GM19193 (cell line): Measurements from ENCODE around the gene C8B.

Experiments
- POLR2A ChIP-seq: IDR thresholded peaks from 4 replicates; pipeline ENCODE4 v1.6.1; 2011; ENCODE audit not compliant: insufficient read depth, insufficient read length; ENCODE audit errors: extremely low read depth

Gene C8B

GRCh38 chr1:56927171-56927570, 38.6 kb downstream of the C8B start:
- TF ChIP-seq POLR2A, result no peak

- no peak for TF ChIP-seq POLR2A
Observed at GRCh38 chr1:56925193-56925592, 40.6 kb downstream of the C8B start.

- TF ChIP-seq POLR2A, result no peak
Observed at GRCh38 chr1:56924116-56924515, 41.7 kb downstream of the C8B start.

DNA sequence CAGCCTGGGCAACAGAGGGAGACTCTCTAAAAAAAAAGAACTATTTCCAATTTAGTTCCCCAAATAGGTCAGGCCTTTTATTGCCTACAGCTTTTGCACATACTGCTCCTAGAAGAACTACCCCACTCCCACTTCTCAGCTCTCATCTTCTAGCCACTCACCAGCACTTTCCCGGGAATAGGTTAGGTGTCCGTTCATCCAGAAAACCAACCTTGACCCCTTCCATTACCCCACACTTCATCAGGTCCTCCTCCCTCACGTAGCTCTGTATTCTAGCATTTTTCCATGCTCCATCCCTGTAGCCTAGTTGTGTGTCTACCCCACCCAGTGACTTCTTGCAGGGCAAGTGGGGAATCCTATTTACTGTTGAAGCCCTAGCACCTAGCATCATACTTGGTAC, 42.6 kb downstream of the C8B start:
- TF ChIP-seq POLR2A, result no peak

DNA sequence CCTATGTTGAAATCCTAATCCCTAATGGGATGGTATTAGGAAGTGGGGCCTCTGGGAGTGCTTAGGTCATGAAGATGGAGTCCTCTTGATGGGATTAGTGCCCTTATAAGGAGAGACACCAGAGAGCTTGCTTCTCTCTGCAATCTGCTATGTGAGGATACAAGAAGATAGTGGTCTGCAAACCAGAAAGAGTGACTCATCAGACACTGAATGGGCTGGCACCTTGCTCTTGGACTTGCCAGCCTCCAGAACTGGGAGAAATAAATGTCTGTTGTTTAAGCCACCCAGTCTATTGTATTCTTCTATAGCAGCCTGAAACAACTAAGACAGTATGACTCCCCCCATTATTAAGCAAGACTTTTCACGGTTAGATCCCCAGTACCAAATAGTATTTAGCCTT, 43.3 kb downstream of the C8B start:
- TF ChIP-seq POLR2A, result no peak

DNA sequence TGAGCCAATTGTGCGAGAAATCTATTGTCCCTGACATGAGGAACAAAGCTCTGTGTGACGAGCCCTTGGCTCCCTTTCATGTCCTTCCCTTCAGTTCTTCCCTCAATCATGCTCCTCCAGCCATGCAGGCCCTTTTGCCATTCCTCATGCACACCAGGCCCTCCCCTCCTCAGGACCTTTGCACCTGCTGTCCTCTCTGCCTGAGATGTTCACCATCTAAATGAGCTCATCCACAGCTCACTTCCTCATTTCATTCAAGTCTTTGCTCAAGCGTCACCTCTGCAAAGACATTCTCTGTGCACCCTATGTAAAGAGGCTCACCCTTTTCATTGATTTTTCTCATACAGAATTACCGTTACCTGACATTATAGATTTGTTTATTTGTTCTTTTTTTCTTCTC, 43.7 kb downstream of the C8B start:
- TF ChIP-seq POLR2A, result no peak

DNA sequence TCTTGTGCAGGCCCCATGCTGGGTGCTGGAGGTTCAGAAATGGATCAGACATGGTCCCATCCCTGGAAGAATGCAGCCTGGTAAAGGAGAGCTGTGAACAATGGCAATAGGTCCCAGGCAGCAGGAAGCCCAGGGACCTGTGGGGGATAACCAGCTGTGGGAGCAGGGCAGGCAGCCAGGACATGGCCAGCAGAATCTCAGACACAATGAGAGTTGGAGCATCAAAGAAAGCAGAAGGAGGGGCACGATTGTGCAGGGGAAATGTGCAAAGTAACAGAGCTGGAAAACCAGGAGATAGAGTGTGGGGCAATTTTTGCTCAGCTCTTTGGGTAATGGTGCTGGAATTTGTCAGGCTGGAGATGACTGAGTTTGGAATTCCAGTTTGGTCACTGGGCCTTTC, 44.3 kb downstream of the C8B start:
- TF ChIP-seq POLR2A, result no peak

DNA sequence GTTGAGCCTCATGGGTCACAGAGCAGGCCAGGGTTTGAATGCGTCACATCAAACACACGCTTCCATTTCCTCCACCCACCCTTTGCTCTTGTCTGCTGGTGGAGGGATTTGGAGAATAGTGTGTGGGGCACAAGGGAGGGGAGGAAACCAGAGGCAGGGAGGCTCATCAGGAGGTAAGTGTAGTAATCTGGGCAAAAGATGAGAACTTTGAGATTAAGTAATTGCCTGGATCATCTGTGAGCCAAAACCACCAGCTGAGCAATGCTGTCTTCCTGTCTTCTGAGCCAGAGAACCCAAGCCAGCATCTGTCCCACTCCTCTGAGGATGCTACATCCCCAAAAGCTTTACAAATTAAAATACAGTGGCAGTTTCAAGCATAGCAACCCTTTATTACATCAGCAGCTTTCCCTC, 45.2 kb downstream of the C8B start:
- TF ChIP-seq POLR2A, result no peak

- no peak for TF ChIP-seq POLR2A
Observed at GRCh38 chr1:56917356-56917755, 48.5 kb downstream of the C8B start.

DNA sequence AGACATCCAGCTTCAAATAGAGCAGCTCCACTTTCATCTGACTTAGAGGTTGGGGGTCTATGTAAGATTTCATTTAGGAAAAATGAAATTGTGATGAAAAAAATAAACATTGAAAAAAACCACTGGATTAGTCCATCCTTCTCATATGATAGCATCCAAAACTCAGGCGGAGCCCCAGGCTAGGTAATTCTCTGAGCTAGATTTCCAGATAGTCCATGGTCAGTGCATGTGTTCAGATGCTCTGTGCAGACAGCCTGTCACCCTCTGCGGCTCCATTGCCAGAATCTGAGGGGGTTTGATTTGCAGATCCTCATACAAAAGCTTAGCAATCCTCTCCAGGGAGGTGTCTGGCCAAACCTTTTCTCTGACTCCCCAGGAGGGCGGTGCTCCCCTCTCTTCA, 49.2 kb downstream of the C8B start:
- no peak for TF ChIP-seq POLR2A

DNA sequence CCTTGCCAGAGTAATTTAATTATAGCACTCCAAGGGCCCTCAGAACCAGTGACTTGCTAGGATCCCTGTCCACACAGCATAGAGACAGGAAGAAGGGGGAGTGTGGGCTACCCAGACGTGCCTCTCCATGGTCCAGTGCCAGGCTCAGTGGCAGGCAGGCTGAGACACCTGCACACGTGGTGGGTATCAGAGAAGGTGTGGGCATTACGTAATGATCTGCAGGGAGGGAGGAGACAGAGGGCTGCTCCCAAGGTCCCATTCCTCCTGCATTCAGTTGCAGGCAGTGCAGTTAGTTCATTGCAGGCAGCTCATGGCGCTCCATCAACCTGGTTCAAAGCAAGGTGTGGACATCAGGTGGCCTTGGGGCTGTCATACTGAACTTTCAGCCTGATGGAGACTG, 49.9 kb downstream of the C8B start:
- no peak for TF ChIP-seq POLR2A

GRCh38 chr1:56912325-56912724, 53.5 kb downstream of the C8B start:
- no peak for TF ChIP-seq POLR2A

- TF ChIP-seq POLR2A, result no peak
Observed at GRCh38 chr1:56911098-56911938, 54.5 kb downstream of the C8B start.

DNA sequence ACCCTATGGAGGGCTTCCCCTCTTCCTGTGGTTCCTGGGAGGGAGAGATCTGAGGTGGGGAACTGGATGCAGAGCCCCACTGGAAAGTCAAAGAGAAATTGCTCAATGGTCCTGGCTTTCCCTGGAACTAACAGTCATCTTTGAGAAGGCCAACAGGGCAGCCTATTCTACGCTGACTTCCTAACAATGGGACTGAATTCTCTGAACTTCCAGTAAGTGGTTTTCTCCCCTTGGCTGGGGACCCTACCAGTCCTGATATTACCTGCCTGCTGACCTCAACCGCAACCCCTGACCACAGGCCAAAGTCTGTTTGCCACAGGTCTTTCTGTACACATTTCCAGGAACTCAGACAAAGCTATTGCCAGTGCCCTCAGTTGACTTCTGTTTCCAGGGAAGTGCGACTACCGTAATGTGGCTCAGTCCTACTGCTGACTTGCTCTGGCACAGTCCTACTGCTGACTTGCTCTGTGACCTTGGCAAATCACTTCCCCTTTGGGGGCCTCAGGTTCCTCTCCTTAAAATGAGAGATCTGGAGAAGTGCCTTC, 55.3 kb downstream of the C8B start:
- TF ChIP-seq POLR2A, result no peak

GRCh38 chr1:56908619-56909221, 57.1 kb downstream of the C8B start:
- no peak for TF ChIP-seq POLR2A

DNA sequence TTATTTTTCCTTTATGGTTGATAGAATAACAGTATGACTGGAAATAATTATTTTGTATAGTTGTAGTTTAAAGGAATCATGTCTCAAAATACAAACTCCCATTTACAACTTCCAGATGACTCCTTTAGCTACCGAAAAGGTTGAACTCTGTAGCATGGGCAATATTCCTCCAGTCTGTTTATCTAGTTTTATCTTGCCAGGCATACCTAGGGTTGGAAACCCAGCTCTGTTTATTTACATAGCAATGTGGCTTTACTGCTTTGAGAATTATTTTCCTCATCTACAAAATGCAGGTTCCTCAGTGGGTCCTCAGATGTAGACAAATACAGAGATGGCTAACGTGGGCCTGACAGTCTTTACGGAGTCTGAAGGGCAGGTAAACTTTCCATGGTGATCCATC, 60.1 kb downstream of the C8B start:
- no peak for TF ChIP-seq POLR2A
